HG03103 (cell line): ENCODE results near the gene THOP1.

Source experiments
- ATAC-seq: cut with Tn5 transposase; IDR thresholded peaks from one replicate; pipeline ENCODE4 v1.9.1; 2021; ENCODE audit warnings: low read depth; ENCODE audit not compliant: unreplicated experiment

The THOP1 gene

DNA sequence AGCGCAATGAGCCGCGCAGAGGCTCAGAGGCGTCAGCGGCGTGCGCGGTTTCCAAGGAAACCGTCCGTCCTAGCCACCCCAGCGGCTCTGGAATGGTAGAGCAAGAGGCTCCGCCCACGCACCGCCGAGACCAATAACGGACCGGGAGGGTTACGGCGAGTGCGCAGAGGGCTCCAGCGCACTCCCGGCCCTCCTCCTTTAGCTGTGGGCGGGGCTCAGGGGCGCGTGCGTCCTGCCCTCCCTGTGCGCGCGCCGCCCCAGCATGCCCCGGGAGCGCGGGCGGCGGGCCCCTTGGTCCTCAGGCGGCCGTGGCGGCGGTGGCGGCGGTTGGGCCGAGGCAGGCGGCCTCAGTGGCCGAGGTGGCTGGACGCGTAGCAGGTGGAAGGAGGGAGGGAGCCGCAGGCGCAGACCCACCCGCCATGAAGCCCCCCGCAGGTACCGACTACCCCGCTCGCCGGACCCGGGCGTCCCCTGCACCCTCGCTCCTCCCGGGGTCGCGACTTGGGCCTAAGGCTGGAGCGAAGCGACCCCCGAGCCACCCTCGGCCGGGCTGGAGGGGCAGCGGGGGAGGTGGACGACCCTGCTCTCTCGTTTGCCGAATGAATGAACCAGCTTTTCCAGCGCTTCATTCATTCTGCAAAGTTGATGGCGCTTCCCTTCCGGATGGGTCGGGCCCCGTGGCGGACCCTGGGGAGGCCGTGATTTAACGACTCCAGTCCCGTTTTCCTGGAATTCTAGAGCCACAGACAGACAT lies at the start of gene THOP1:
TSS of gene THOP1 (plus strand) at position 260 of the 754 bp plus-strand sequence. CDS start at position 420, 160 bp downstream.
- peak; percentile 44 for ATAC-seq

DNA sequence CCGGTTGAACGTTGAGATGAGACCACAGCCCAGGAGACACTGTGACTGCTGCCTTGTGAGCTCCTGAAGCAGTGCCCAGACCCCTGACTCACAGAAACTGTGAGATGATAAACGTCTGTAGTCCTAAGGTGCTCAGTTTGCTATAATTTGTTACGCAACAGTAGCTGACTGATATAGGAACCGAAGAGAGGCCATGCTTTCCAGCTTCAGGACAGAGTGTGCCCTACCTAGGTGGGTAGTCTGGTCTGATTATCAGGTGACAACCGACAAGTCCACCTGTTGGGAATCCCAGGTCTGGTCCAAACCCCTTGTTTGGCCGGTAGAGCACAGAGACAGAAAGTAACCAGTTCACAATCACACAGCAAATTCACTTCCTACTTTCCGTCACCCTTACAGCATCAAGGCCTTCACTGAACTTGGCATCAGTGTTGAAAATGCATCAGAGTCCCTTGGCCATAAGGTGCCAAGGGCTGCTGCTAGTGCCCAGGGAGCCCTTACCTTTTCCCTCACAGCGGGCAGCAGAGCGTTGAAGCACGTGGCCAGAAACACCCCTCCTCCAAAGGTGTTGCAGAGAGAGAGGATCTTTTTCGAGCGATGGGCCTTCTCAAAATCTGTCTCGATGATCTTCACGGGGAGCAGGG lies 48.6 kb upstream of the THOP1 start:
- no peak for ATAC-seq

DNA sequence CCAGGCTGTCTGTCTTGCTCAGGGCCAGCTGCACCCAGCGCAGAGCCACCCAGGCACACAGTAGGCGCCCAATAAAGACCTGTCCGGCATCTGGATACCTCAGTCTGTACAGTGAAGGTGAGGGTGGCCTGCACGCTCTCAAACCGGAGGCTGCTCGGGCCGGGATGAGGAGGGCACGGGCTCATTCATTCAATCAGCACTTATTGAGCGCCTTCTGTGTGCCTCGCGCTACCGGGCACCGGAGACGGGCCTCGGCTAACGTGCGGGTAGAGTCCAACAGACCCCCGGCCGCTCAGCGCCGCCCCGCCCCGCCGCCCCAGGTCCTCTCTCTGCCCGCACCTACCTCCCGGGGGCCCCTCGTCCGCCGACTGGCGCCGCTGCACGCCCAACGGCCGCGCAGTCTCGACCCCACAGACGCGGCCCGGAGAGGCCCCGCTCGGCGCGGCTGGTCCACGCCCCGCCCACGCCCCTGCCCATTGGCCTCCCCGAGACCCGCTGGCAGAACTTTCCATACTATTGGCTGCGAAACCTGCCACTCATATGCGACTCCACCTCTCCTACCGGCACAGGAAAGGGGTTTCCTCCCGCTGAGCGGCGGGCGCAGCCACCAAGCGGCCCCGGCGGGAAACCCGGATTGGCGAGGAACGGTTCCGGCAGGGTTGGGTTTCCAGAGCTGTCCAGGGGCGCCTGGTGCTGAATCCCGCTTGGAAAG lies 45.5 kb upstream of the THOP1 start, which contains the start of gene SLC39A3:
TSS of gene SLC39A3 (minus strand) at position 416 of the 712 bp plus-strand sequence. CDS start 2,760 bp downstream, outside the sequence.
- peak; percentile 89 for ATAC-seq

DNA sequence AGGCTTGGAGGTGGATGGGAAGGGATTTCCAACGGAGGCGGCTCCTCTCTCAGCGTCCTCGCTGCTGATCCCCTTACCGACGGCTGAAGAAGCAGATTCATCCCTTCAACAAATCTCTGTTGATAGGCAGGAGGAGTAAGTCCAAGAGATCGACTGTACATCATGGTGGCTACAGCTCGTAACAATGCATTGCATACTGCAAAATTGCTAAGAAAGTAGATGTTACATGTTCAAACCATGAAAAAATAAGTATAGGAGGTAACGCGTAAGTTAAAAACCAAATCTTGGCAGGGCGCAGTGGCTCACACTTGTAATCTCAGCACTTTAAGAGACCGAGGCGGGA lies 45.0 kb upstream of the THOP1 start:
- no peak for ATAC-seq

DNA sequence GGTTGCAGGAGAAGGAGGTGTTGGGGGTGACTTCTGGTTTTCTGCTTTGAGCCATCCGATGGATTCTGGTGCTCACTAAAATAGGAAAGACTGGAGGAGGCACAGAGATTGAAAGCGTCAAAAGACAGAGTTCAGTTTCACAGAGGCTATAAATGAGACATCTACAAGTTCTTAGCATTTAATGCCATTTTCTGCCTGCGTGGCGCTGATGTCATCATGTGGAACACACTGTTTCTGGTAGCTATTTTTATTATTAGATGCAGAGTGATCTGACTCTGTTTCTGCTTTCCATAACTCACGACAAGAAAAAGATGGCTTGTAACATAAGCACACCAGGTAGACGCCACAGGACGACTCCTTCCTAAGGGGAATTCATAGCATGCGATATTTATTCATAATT lies 42.2 kb upstream of the THOP1 start:
- no peak for ATAC-seq

DNA sequence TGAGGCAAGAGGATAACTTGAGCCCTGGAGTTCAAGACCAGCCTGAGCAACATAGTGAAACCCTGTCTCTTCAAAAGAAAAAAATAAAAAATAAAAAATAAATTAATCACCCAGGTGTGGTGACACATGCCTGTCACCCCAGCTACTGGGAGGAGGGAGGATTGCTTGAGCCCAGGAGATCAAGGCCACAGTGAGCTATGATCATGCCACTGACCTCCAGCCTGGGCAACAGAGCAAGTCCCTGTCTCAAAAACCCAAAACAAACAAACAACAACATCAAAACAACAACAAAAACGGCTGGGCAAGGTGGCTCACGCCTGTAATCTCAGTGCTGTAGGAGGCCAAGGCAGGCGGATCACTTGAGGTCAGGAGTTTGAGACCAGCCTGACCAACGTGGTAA lies 41.2 kb upstream of the THOP1 start:
- ATAC-seq: no peak

DNA sequence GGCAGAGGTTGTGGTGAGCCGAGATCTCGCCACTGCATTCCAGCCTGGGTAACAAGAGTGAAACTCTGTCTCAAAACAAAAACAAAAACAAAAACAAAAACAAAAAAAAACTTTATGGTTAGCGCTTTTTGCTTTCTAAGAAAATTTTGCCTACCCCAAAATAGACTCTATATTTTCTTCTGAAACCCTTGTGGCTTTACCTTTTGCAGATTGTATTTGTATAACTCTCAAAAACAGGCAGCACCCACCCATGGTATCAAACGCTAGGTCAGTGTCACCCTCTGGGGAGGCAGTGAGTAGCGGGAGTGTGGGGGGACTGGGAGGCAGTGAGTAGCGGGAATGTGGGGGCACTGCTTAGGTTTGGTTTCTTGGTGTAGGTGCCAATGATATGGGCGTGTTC lies 38.0 kb upstream of the THOP1 start:
- ATAC-seq: no peak

DNA sequence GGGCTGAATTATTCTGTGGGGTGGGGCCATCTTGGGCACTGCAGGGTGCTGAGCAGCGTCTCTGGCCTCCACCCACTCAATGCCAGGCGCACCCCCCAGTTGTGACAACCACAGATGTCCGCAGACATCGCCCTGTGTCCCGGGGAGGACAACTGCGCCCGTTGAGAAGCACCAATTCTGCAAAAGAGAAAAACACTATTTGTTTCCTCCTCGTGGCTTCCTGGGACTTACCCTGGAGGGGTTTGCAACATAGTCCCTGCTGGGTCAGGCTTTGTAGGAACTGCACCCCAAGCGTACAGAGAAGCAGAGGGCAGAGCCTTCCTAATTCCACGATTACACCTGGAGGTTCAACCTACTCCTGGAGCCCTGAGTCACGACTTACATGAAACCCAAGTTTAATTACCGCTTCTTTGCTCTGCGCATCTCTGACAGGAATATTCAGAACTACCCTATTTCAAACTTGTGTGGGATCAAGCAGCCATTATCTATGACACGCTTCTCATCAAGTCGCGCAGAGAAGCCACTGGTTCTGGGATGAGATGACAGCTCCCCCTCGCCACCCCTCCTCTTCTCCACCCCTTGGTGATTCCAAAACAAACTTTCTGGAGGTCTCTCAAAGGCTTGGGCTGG lies 34.4 kb upstream of the THOP1 start:
- ATAC-seq: no peak

DNA sequence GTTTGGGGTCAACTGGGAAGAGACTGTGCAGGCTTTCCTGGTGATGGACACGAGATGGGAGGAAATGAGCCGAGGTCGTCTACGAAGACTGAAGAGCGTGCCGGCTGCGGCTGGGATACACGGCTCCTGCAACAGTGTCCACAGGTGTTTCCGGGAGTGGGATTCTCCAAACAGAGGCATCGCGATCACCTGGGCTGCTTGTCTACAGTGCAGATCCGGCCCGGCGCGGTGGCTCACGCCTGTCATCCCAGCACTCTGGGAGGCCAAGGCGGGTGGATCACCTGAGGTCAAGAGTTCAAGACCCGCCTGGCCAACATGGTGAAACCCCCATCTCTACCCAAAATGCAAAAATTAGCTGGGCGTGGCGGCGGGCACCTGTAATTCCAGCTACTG lies 33.9 kb upstream of the THOP1 start:
- ATAC-seq: no peak

DNA sequence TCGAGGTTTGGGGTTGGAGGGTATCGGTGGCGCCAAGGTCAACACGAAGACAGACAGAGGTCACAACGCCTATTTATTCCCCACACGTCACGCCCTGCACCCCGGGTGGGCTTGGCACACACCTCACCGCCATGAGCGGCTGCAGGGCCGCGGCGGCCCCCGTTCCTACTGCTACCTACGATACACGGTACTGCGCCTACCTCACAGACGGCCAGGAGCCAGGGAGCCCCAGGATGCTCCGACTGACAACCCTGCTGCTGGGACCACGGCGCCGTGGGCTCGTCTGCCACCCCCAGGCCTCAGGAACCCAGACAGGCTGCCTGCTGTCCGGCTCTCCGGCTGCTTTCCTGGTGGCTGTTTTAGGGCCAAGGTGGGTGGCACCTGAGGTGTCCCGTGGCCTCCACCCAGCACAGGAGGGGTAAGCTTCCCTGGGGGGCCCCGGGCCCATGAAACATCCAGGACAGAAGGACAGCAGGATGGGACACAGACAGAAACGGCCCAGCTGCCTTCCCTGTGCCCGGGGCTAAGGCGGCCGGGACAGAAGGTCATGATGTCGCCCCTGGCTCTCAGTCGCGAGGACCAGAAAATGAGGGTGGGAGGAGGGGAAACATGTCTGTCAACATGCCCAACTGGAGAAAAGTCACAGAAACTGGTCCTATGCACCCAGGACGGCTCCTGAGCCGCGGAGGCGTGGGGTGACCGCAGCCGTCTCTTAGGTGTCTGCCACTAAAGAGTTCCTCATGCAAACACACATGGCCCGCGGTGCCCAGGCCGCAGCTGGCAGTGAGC lies 30.4 kb upstream of the THOP1 start:
- no peak for ATAC-seq

DNA sequence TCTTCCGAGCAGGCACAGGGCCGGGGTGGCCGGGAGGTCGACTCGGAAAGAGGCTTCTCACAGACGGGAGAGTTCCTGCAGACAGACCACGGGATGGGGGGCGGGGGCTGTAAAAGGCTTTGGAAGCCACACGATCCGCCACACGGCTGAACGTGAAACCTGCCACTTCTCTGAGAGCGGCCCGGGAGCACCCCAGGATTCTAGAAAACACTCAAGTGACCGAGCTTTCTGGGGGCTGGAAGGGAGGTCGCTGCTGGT lies 29.9 kb upstream of the THOP1 start:
- ATAC-seq: no peak

DNA sequence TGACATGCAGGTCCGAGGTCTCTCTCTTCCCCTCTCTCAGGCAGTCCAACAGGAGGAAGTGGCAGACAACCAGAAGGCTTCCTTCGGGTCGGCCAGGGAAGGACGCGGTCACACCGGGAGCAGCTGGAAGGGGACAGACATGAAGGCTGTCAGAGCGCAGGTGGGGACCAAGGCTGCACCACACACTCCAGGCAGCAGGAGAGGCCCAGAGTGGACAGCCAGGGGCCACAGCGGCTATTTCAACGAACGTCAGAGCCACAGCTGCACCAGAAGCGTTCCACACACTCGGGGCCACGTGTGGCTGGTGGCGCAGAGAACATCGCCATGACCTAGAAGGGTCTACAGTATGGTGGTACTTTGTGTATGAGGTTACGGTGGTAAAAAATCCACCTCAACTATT lies 29.5 kb upstream of the THOP1 start:
- ATAC-seq: no peak

DNA sequence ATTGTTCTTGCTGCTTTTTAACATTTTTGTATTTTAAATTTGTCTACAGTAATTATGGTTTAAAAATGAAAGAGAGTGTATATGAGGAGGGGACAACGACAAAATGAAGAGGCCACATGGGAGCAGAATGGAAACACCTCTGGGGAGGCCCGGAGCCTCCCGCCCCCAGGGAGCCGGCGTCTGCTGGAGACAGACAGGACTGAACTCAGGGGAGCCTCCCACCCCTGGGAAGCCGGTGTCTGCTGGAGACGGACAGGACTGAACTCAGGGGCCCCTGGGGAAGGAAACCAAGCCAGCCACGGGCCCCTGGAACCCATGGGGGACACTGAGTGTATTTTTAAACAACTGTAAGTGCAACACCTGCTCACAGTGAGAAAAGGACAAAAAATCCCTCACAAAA lies 28.8 kb upstream of the THOP1 start:
- ATAC-seq: no peak

DNA sequence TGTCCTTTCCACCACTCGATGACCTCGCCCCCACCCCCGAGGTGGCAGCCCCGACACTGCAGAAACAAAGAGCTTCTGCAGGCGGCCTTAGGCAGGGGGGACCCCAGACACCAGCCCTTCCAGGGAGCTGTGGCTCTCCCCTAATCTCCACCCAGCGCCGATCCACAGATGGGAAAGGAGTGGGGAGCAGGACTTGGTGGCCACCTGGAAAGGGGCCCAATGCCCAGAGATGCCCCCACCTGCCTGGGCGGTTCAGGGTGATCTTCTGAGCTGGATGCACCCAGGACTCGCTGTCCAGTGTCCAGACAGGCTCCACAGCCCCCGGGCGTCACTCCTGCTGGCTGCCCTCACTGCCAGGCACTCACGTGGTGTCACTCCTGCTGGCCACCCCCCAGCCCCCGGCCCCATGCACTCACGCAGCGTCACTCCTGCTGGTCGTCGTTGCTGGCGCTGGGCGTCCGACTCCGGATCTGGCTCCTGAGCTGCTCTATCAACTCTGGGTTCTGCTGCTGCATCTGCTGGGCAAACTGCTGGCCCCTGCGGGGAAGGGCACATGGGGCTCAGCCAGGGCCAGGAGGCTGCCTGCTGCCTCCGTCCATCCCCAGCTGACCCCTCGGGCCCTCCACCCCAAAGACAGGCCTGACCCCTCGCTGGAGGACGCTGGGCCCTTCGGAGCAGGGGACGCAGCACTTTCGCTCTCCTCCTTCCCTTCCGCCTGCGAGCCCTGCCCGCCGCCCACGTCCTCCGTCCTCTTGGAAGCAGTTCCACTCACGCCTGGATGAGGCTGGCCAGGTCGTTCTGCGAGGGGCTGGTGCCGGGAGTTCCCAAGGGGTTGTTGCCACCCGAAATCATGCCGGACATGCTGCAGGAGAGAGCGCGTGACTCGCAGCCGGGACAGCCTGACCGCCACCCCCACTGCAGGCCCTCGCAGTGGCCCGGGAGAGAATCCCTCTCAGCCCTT lies 28.1 kb upstream of the THOP1 start:
- no peak for ATAC-seq

DNA sequence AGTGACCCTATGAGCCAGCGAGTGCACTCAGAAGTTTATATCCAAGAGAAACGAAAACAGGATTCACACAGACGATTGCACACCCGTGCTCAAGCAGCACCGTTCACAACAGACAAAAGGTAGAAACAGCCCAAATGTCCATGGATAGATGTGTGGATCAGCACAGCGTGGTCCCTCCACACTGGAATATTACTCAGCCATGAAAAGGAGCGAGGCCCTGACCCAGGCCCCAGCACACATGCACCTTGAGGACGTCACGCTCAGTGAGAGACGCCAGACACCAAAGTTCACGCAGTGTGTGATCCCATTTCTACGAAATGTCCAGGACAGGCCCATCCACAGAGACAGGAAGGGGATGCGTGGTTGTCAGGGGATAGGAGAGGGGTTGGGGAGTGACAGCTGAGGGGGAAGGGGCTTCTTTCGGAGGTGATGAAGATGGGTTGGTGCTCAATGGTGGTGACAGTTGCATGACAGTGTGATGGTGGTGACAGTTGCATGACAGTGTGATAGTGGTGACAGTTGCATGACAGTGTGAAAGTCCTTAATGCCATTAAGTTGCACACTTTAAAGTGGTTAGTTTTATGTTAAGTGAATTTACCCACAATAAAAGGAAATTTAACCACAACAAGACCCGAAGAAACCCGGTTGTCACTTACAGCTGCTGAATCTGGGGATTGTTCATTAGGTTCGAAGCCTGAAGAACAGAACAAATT lies 26.5 kb upstream of the THOP1 start:
- no peak for ATAC-seq

DNA sequence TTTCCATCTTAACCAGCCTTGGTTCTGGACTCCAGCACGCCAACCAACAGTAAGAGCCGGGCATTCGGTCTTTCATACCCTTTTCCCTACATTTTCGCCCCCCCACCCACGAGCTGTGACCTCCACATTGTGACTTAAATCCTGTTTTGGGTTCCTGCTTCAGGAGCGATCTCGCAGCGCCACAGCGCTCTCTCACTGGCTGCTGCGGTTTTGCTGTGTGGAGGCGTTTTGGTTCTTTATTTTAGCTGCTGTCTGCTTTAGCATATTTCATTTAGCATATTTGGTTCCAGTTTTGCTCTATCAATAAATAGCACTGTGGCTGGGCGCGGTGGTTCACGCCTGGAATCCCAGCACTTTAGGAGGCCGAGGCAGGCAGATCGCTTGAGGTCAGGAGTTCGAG lies 25.9 kb upstream of the THOP1 start:
- no peak for ATAC-seq

DNA sequence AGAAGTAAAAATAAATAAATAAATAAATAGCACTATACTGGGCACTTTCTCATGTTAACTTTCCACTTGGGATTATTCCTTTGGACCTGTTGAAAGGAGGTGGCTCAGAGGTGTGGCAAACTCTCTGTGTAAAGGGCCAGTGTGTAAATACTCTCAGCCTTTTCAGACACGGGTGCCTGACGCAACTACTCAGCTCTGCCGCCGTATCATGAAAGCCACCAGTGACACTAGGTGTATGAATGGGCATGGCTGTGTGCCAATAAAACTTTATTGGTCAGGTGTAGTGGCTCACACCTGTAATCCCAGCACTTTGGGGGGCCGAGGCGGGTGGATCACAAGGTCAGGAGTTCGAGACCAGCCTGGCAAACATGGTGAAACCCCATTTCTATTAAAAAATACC lies 25.3 kb upstream of the THOP1 start:
- ATAC-seq: no peak

DNA sequence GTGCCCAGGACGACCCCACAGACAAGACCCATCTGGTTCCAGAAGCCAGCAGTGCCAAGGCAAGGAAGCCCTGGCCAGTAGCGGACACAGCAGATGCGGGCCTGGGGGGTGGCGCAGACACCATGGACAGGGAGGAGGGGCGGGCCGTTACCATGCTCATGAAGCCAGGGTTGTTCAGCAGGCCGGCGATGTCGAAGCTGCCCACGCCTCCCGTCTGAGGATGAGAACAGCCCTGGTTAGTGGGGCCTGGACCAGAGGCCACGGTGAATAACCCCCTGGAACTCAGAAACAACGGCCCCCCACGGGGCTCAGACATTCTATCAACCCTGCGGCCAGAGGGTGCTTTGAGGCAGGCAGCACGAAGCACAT lies 24.0 kb upstream of the THOP1 start:
- ATAC-seq: no peak
